ENCODE data around the gene CTIF. TPM values are rescaled to one million over a fixed set of nuclear protein-coding genes. Genes with fewer than 3 reads are reported as not detected.

The CTIF gene
- polyA plus RNA-seq, 1 donor from 2014 or later = 50.2 TPM

GRCh38 chr18:48803951-48804855 lies 265.4 kb downstream of the CTIF start:
- Histone ChIP-seq H3K27me3 (ENCODE audit: insufficient read depth, low read depth, low read length) (no peaks in the 10 kb centered on the region), H3K9me3 (ENCODE audit: low read length) (no peaks in the 10 kb centered on the region), H3K4me3 (ENCODE audit: low read length) (no peak overlapping the region), H3K79me2 (replicated peaks; ENCODE audit: insufficient read depth, low read length) (no peaks in the 10 kb centered on the region), H3K36me3 (ENCODE audit: insufficient read depth, low read length) (peaks cover 4% of the 10 kb centered on the region), H4K20me1 (ENCODE audit: insufficient read depth) (no peaks in the 10 kb centered on the region), H3K4me2 (ENCODE audit: low read length) (no peak overlapping the region), H3K9ac (ENCODE audit: low read length) (no peak overlapping the region), H2AFZ (ENCODE audit: low read depth, low read length) (no peak overlapping the region), H3K27ac (ENCODE audit: low read length) (no peak overlapping the region), H3K9me2 (ENCODE audit: insufficient read depth, low read length) (no peaks in the 10 kb centered on the region), H3F3A (ENCODE audit: insufficient read depth, low read length, poor library complexity, severe bottlenecking) (no peaks in the 10 kb centered on the region)
- no peak for TF ChIP-seq RAD21 (conservative IDR thresholded peaks at IDR 0.05)
- no peak for TF ChIP-seq MXI1 (conservative IDR thresholded peaks at IDR 0.05; ENCODE audit: poor library complexity, severe bottlenecking)
- TF ChIP-seq EZH2 (IDR thresholded peaks at IDR 0.05; ENCODE audit: borderline replicate concordance, insufficient read depth, low read length, poor library complexity, severe bottlenecking) = no peak
- TF ChIP-seq REST (IDR thresholded peaks at IDR 0.05; ENCODE audit: borderline replicate concordance) = no peak
- no peak for TF ChIP-seq SMC3 (conservative IDR thresholded peaks at IDR 0.05; ENCODE audit: poor library complexity)
- TF ChIP-seq EP300 (conservative IDR thresholded peaks at IDR 0.05; ENCODE audit: poor library complexity, severe bottlenecking) = no peak
- TF ChIP-seq POLR2AphosphoS5 (IDR thresholded peaks at IDR 0.05) = no peak
- no peak for TF ChIP-seq TAF1 (IDR thresholded peaks at IDR 0.05; ENCODE audit: low read depth)
- no peak for TF ChIP-seq CTCF (IDR thresholded peaks at IDR 0.05; ENCODE audit: poor library complexity, severe bottlenecking)

DNA sequence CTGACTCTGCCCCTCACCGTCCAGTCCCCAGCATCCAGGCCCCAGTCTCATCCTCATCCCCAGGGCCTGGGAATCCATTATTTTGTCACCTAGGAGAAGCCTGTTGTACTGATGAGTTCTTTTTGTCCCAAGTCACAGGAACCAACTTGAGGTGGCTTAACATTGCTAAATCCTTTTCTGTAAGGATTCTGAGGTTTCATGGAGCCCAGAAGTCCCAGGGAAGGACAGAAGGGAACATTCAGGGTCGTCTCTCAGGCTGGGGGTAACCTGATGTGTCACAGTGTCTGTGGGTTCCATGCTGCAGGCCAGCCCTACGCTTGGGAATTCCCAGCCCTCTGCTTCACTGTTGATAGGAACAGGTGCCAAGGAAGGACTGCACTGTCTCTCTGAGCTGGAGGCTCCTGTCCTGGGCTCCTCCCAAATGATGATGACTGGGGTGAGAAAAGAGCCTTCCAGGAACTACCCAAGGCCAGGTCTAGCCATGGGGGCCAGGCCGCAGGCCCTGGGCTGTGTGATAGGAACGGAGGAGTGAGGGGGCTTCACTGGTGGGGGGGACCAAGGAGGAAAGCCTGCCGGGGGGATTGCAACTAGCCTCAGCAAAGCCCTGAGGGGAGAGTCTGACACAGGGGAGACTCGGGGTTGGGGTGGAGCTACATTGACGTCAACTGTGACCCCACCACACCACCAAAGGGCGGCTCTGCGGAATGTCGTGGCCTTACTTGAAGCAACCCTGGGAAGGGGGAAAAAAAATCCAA lies 266.2 kb downstream of the CTIF start:
- TF ChIP-seq EZH2 (IDR thresholded peaks at IDR 0.05; ENCODE audit: borderline replicate concordance, insufficient read depth, low read length, poor library complexity, severe bottlenecking) (no peak), CTCF (IDR thresholded peaks at IDR 0.05; ENCODE audit: poor library complexity, severe bottlenecking) (no peak), MXI1 (conservative IDR thresholded peaks at IDR 0.05; ENCODE audit: poor library complexity, severe bottlenecking) (no peak), REST (IDR thresholded peaks at IDR 0.05; ENCODE audit: borderline replicate concordance) (no peak), SMC3 (conservative IDR thresholded peaks at IDR 0.05; ENCODE audit: poor library complexity) (no peak), TAF1 (IDR thresholded peaks at IDR 0.05; ENCODE audit: low read depth) (no peak), POLR2AphosphoS5 (IDR thresholded peaks at IDR 0.05) (no peak), RAD21 (conservative IDR thresholded peaks at IDR 0.05) (no peak), EP300 (conservative IDR thresholded peaks at IDR 0.05; ENCODE audit: poor library complexity, severe bottlenecking) (no peak)
- no peaks in the 10 kb centered on the region for H3K9me2 ChIP-seq (ENCODE audit: insufficient read depth, low read length)
- no peak overlapping the region for H3K4me2 ChIP-seq (ENCODE audit: low read length)
- no peaks in the 10 kb centered on the region for H4K20me1 ChIP-seq (ENCODE audit: insufficient read depth)
- no peaks in the 10 kb centered on the region for H3F3A ChIP-seq (ENCODE audit: insufficient read depth, low read length, poor library complexity, severe bottlenecking)
- H3K36me3 ChIP-seq (ENCODE audit: insufficient read depth, low read length) = peaks cover 4% of the 10 kb centered on the region
- H3K79me2 ChIP-seq (replicated peaks; ENCODE audit: insufficient read depth, low read length) = no peaks in the 10 kb centered on the region
- H2AFZ ChIP-seq (ENCODE audit: low read depth, low read length) = no peak overlapping the region
- no peak overlapping the region for H3K9ac ChIP-seq (ENCODE audit: low read length)
- no peak overlapping the region for H3K27ac ChIP-seq (ENCODE audit: low read length)
- no peak overlapping the region for H3K4me3 ChIP-seq (ENCODE audit: low read length)
- no peaks in the 10 kb centered on the region for H3K9me3 ChIP-seq (ENCODE audit: low read length)
- no peaks in the 10 kb centered on the region for H3K27me3 ChIP-seq (ENCODE audit: insufficient read depth, low read depth, low read length)

All from neural cell (in vitro differentiated cells).